H1 (cell line): Measurements from ENCODE around the gene ZNF385C.
A peak's percentile ranks its signal among the peaks of the same experiment; 100 is the strongest.

Source experiments
- ATF2 ChIP-seq: IDR thresholded peaks from 2 replicates; pipeline ENCODE4 v1.6.1; 2012; ENCODE audit warnings: low read length, inconsistent platforms
- CTCF ChIP-seq, 3 experiments: IDR thresholded peaks; 1 replicate in 2 of 3; 2 replicates in 1 of 3; pipeline versions ENCODE4 v1.5.1 to v1.6.1; 2011; ENCODE audit warnings: low read length in 3 of 3, mild to moderate bottlenecking in 3 of 3, inconsistent platforms in 2 of 3, low read depth in 1 of 3, moderate library complexity in 1 of 3; ENCODE audit not compliant: insufficient read depth in 1 of 3; ENCODE audit errors: control extremely low read depth in 1 of 3
- JUN ChIP-seq: IDR thresholded peaks from 2 replicates; pipeline ENCODE4 v1.6.1; 2011; ENCODE audit warnings: low read depth, mild to moderate bottlenecking, improper control_type of control experiment, low read length
- KDM5A ChIP-seq: fragments of 200-600 bp; IDR thresholded peaks from 2 replicates; pipeline ENCODE4 v1.7.1; 2012; ENCODE audit warnings: mild to moderate bottlenecking, low read length, inconsistent platforms, mixed read lengths
- POLR2AphosphoS5 ChIP-seq: IDR thresholded peaks from 2 replicates; pipeline ENCODE4 v1.6.1; 2011; ENCODE audit warnings: low read depth, low read length
- RAD21 ChIP-seq, 2 experiments: IDR thresholded peaks in 1 of 2; conservative IDR thresholded peaks in 1 of 2; 2 replicates each; pipeline ENCODE4 v1.6.1; 2011; ENCODE audit warnings: low read depth in 2 of 2, low read length in 2 of 2, improper control_type of control experiment in 1 of 2, inconsistent platforms in 1 of 2, mild to moderate bottlenecking in 1 of 2, moderate library complexity in 1 of 2
- SIN3A ChIP-seq, 2 experiments: IDR thresholded peaks in 1 of 2; conservative IDR thresholded peaks in 1 of 2; 2 replicates each; pipeline ENCODE4 v1.6.1; 2011 to 2012; ENCODE audit warnings: low read length in 2 of 2, improper control_type of control experiment in 1 of 2, low read depth in 1 of 2, mild to moderate bottlenecking in 1 of 2

GRCh38 chr17:42050393-42051012 lies 47.8 kb downstream of the ZNF385C start, which contains the start of gene C17orf113:
- TF ChIP-seq CTCF (IDR thresholded peaks at IDR 0.05; ENCODE audit: control extremely low read depth in 1 of 3, insufficient read depth in 1 of 3, low read depth in 1 of 3, low read length in 3 of 3) (peak; percentile 26 to 68 (median 64)), JUN (no peak), POLR2AphosphoS5 (peak; percentile 40; the same call in 1 of the 2 replicates), SIN3A (conservative IDR thresholded peaks at IDR 0.05 in 1 of 2, IDR thresholded peaks at IDR 0.05 in 1 of 2; ENCODE audit: low read depth in 1 of 2, low read length in 2 of 2) (peak in 1 of 2 experiments; percentile 38; a peak in 1 of 4 replicates), KDM5A (no peak), RAD21 (IDR thresholded peaks at IDR 0.05 in 1 of 2, conservative IDR thresholded peaks at IDR 0.05 in 1 of 2; ENCODE audit: low read depth in 2 of 2, low read length in 2 of 2) (peak; percentile 24 to 53), ATF2 (no peak)
